ENCODE measurements around the gene NOVA2.

Gene NOVA2

DNA sequence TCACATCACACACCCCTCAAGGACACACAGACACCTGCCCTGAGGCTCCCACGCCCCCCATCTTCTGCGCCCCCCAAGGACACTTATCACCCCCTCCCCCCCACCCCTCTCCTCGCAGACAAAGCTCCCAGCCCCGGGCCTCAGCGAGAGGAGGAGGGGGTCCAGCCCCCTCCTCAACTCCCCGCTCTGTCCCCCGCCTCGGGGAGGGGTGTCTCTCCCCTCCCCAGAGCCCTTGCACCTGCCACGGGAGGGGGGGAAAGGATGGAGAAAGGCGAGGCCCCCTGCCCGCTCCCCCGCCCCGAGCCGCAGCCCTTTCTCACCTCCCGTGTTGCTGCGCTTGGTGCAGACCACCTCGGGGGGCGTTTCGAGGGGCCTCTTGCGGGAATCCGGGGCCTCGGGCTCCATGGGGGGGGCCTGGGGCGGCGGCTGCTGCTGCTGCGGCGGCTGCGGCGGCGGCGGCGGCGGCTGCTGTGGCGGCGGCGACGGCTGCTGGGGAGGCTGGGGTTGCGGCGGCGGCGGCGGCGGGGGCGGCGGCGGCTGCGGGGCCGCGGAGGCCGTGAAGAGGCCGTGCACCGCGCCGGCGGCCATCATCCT lies 621 bp downstream of the NOVA2 start:
- peak overlapping the region; percentile 66 for H3K4me3 ChIP-seq
- no peak for DNase-seq (ENCODE audit: low spot score)
- peak overlapping the region in 1 of 2 donors; percentile 60 for H3K27ac ChIP-seq

DNA sequence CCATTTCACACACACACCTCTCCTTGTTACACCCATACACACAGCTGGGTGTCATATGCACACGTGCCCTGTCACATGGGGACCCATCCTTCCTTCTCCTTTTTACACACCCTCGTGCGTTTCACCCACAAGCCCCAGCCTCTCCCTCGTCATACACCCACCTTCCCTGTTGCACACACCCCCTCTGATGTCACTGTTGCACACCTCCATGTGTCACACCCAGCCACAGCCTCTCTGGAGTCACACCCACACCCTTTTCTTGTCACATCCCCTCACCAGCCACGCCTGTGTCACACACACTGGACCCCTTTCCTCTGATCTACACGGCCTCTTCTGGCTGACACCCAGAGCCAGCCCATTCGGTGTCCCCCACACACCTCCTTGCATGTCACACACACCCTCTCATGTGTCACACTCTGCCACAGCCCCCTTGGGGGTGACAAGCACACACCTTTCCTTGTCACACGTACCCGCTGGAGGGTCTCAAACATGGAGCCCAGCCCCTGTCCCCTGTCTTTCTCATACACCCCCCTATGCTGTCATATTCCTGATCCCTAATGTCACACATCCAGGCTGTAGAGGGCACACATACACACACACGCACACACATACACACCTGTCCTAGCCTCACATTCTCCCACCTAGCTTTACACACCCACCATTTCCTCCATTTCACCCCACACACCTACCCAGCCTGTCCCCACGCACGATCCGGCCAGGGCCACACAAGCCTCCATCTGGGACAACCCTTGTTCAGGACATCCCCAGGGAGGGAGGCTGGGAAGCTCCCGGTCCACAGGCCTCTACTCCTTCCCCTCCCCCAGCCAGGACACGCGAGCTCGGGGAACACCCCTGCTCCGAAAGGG lies 1.4 kb downstream of the NOVA2 start:
- TF ChIP-seq, protein P1, sequence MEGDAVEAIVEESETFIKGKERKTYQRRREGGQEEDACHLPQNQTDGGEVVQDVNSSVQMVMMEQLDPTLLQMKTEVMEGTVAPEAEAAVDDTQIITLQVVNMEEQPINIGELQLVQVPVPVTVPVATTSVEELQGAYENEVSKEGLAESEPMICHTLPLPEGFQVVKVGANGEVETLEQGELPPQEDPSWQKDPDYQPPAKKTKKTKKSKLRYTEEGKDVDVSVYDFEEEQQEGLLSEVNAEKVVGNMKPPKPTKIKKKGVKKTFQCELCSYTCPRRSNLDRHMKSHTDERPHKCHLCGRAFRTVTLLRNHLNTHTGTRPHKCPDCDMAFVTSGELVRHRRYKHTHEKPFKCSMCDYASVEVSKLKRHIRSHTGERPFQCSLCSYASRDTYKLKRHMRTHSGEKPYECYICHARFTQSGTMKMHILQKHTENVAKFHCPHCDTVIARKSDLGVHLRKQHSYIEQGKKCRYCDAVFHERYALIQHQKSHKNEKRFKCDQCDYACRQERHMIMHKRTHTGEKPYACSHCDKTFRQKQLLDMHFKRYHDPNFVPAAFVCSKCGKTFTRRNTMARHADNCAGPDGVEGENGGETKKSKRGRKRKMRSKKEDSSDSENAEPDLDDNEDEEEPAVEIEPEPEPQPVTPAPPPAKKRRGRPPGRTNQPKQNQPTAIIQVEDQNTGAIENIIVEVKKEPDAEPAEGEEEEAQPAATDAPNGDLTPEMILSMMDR (IDR thresholded peaks at IDR 0.05), result no peak
- Histone ChIP-seq H3K27ac (peak overlapping the region in 1 of 2 donors; percentile 60), H3K4me3 (peak overlapping the region; percentile 66)
- no peak for DNase-seq (ENCODE audit: low spot score)

More for the DNA sequence above, 621 bp downstream of the NOVA2 start:
- TF ChIP-seq, protein P1 (IDR thresholded peaks at IDR 0.05), result no peak

DNA sequence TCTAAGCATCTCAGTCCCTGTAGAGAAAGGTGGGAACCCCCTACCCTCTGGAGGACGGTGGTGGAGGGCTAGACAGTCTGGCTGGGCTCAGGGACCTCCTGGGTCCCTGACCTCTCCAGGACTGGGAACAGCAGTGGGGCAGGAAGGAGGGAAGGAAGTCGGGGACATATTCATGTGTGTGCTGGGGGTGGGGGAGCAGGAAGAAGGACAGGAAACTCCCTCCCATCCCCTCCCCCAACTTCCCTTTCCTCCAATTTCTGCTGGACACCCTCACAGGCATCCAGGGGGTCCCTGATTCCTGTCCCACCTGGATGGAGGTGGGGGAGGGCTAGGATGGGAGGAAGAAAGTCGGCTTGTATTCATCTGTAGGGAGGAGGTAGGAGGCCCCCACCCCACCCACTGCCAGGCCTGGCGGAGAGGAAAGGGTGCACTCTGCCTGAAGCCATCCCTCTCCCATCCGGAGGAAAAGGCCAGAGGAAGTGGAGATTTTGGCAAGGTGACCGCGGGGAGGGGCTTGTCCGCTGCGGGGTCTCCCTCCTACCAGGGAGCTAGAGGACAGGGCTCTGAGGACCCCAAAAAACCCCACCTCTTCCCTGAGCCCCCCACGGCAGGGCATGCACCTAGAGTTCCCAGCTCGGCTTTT lies 2.3 kb downstream of the NOVA2 start:
- Histone ChIP-seq H3K4me3 (peak overlapping the region; percentile 66), H3K27ac (peak overlapping the region in 1 of 2 donors; percentile 32)
- TF ChIP-seq, protein P1 (IDR thresholded peaks at IDR 0.05), result no peak
- DNase-seq (ENCODE audit: low spot score), result no peak

DNA sequence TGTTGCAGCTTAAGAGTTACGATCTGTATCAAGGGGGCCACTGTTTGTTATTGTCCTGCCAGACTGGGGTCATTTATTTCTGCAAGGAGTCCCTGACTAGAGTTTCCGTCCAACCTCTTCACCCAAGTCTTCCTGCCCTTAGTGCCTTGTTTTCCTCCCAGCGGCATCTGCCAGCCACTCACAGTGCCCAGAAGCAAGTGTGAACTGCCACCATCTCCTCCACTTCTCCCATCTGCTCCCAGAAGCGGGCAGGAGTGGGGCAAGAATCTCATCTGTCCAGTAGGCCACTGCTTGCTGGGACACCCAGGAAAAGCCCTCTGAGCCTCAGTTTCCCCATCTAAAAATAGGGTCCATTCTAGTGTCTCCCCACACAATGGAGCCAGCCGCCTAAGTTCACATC lies 4.0 kb downstream of the NOVA2 start:
- TF ChIP-seq, protein P1 (IDR thresholded peaks at IDR 0.05), result no peak
- Histone ChIP-seq H3K27ac (no peak overlapping the region), H3K4me3 (no peak overlapping the region)
- no peak for DNase-seq (ENCODE audit: low spot score)

DNA sequence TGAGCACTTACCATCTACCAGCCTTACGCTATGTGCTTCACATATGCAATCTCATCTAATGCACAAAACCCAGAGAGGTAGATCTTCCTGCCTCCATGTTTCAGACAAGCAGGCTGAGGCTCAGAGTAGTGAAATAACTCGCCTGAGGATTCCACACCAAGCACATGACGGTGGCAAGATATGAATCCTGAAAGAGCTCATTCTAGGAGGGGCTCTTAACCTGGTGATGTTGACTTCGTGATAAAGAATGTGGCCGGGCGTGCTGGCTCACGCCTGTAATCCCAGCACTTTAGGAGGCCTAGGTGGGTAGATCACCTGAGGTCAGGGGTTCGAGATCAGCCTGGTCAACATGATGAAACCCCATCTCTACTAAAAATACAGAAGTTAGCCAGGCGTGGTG lies 5.0 kb downstream of the NOVA2 start:
- DNase-seq (ENCODE audit: low spot score), result no peak
- no peak overlapping the region for H3K4me3 ChIP-seq
- TF ChIP-seq, protein P1 (IDR thresholded peaks at IDR 0.05), result no peak
- H3K27ac ChIP-seq, result no peak overlapping the region

DNA sequence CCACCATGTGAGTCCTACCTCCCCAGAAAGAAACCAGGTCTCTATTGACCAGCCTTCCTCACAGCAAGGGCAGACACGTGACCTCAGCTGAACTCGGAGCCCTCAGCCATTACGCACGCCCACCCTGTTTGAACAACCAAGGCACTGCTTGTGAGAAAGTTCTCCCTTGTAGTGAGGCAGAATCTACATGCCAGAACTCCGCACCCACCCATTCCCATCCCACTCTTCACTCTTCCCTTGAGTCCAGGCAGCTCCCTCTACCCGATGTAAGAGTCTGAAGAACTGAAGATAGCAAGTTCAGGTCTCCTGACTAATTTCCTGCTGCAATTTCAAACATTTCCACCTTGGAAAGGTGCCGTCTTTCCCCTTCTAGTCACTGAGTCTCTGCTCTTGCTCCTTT lies 6.4 kb downstream of the NOVA2 start:
- DNase-seq (ENCODE audit: low spot score), result no peak
- TF ChIP-seq, protein P1 (IDR thresholded peaks at IDR 0.05), result no peak
- Histone ChIP-seq H3K4me3 (no peak overlapping the region), H3K27ac (no peak overlapping the region)
